Neural progenitor cell (in vitro differentiated cells): ENCODE data around the gene FBXL22.

ENCODE experiments used
- EZH2 ChIP-seq: fragments of 200-600 bp; sonication (generic); IDR thresholded peaks from 2 replicates; pipeline ENCODE4 v1.6.1; 2017; ENCODE audit warnings: antibody characterized with exemption, mild to moderate bottlenecking, moderate library complexity
- EZH2phosphoT487 ChIP-seq: fragments of 200-600 bp; sonication (generic); IDR thresholded peaks from 2 replicates; pipeline ENCODE4 v1.6.1; 2017; ENCODE audit warnings: antibody characterized with exemption
- TF ChIP-seq, protein P1 (sequence below): fragments of 200-600 bp; sonication (generic); IDR thresholded peaks from 2 replicates; pipeline ENCODE4 v1.5.1; 2017; ENCODE audit warnings: antibody characterized with exemption, mild to moderate bottlenecking

DNA sequence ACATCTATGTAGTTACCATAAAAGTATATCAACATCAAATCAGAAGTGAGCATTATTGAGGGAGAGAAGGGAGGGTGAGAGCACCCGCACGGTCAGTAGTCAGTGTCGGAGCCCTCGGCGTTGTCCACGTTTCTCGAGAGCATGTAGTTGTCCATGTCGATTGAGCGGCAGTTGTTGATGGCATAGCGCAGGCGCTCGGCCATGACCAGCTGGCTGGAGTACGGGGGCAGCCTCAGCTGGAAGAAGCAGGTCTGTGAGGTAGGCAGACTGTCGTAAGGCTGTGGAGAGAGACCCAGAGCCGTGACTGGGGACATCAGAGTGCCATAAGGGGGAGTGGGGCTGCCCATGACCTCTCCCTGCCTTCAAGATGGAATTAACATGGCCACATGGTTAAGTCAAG lies 11.8 kb downstream of the FBXL22 start:
- TF ChIP-seq, protein P1, sequence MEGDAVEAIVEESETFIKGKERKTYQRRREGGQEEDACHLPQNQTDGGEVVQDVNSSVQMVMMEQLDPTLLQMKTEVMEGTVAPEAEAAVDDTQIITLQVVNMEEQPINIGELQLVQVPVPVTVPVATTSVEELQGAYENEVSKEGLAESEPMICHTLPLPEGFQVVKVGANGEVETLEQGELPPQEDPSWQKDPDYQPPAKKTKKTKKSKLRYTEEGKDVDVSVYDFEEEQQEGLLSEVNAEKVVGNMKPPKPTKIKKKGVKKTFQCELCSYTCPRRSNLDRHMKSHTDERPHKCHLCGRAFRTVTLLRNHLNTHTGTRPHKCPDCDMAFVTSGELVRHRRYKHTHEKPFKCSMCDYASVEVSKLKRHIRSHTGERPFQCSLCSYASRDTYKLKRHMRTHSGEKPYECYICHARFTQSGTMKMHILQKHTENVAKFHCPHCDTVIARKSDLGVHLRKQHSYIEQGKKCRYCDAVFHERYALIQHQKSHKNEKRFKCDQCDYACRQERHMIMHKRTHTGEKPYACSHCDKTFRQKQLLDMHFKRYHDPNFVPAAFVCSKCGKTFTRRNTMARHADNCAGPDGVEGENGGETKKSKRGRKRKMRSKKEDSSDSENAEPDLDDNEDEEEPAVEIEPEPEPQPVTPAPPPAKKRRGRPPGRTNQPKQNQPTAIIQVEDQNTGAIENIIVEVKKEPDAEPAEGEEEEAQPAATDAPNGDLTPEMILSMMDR = no peak
- TF ChIP-seq EZH2 (no peak), EZH2phosphoT487 (no peak)
